ENCODE data around the gene UNC5A.

Gene UNC5A

DNA sequence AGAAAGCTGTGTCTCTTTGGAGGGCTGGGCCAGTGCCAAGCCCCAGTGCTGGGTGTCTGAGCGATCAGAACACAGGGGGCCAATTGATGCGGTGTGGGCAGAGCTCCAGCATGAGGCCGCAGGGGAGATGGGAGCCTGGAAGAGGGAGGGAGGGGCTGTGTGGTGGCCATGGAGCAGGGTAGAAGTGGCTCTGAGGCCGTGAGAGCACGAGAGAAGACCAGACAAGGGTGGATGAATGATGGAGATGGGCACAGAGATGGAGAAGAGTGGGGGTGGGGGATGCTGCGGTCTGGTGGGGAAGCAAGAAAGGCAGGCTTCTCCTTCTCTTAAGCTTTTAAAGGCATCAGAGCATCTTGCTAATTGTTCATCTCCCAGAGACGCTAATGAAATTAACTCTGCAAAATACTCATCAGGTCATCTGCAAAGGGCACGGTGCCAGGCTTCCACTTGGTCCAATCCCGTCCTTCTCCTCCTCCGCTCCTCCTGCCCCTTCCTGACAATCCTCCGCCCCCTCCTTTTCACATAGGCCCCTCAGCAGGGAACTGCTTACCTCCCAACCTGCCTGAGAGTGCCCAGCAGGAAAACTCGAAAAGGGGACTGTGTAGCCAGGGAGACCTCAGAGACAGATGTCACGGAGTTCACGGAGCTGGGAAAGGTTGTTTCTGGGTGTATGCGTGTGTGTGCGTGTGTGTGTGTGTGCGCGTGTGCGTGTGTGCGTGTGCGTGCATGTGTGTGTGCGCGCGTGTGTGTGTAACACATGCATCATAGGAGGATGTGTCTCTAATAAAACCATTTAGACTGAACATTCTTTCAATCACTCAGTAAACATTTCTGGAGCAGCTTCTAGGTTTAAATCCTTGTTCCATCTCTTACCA lies 7.1 kb upstream of the UNC5A start:
- TF ChIP-seq, protein P1, sequence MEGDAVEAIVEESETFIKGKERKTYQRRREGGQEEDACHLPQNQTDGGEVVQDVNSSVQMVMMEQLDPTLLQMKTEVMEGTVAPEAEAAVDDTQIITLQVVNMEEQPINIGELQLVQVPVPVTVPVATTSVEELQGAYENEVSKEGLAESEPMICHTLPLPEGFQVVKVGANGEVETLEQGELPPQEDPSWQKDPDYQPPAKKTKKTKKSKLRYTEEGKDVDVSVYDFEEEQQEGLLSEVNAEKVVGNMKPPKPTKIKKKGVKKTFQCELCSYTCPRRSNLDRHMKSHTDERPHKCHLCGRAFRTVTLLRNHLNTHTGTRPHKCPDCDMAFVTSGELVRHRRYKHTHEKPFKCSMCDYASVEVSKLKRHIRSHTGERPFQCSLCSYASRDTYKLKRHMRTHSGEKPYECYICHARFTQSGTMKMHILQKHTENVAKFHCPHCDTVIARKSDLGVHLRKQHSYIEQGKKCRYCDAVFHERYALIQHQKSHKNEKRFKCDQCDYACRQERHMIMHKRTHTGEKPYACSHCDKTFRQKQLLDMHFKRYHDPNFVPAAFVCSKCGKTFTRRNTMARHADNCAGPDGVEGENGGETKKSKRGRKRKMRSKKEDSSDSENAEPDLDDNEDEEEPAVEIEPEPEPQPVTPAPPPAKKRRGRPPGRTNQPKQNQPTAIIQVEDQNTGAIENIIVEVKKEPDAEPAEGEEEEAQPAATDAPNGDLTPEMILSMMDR (IDR thresholded peaks at IDR 0.05; ENCODE audit: extremely low read depth, missing control alignments), result no peak
- DNase-seq (ENCODE audit: low spot score), result no peak

DNA sequence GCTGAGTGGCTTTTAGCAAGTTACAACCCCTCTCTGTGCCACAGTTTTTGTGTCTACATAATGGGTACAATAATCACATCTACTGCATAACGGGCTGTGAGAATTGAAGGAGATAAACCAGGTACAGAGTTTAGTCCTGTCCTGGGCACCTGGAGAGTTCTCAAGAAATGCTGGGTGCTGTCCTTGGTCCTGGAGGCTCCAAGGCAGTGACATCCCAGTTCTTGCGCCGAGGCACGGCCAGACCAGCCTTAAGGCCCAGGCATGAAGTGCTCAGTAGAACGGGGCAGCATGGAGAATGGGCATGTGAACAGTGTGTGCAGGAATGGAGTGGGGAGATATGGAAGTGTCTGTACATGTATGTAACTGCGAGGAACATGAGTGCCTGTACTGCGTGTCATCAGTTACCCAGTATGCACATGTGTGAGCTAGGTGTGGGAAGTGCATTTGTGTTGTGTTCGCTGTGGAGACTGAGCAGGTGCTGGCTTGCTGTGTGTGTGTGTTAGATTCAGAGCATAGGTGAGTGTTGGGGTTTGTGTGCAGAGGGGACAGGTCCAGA lies 6.3 kb upstream of the UNC5A start:
- DNase-seq (ENCODE audit: low spot score), result no peak
- TF ChIP-seq, protein P1 (IDR thresholded peaks at IDR 0.05; ENCODE audit: extremely low read depth, missing control alignments), result no peak

DNA sequence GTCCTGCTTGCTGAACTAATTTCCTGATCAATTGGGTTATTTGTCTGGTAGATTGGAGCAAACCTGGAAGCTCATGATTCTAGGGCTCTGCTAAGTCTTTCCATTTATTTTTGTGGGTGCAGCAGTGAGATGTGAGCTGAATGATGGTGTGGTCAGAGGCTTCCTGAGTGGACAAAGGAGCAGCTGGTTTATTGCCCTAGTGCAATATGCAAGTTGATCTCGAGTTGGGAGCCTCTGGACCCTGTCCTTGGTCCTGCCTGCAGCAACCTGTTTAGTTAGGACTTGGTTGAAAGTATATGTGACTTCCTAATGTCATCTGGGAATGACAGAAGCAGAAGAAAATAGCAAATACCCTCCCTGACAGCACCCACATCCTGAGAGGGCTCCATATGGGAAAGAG lies 4.2 kb upstream of the UNC5A start:
- no peak for DNase-seq (ENCODE audit: low spot score)
- TF ChIP-seq, protein P1 (IDR thresholded peaks at IDR 0.05; ENCODE audit: extremely low read depth, missing control alignments), result no peak

DNA sequence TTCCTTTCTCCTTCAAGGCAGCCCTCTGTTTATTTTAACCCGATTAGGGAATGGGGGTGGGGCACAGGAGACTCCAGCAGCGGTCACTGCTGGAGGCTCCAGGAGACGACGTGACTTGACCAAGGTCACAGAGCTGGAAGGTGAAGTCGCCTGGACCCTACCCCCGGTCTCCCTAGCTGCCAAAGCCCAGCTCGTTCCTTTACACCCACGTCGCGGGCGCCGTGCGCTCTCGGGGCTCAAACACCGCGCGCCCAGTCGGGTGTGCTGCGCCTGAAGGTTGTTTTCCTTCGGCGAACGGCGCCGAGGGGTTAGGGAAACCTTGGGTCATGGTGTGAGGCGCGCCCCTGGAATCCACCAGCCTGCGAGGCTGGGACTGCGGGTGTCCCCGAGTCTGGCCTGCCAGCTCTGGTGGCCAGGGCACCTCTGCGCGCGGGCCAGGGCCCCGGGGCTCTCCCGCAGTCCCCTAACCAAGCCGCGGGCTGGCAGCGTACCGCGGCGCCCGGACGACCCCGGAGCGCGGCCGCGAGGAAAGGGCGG lies 747 bp upstream of the UNC5A start:
- TF ChIP-seq, protein P1 (IDR thresholded peaks at IDR 0.05; ENCODE audit: extremely low read depth, missing control alignments), result no peak
- DNase-seq (ENCODE audit: low spot score), result no peak

DNA sequence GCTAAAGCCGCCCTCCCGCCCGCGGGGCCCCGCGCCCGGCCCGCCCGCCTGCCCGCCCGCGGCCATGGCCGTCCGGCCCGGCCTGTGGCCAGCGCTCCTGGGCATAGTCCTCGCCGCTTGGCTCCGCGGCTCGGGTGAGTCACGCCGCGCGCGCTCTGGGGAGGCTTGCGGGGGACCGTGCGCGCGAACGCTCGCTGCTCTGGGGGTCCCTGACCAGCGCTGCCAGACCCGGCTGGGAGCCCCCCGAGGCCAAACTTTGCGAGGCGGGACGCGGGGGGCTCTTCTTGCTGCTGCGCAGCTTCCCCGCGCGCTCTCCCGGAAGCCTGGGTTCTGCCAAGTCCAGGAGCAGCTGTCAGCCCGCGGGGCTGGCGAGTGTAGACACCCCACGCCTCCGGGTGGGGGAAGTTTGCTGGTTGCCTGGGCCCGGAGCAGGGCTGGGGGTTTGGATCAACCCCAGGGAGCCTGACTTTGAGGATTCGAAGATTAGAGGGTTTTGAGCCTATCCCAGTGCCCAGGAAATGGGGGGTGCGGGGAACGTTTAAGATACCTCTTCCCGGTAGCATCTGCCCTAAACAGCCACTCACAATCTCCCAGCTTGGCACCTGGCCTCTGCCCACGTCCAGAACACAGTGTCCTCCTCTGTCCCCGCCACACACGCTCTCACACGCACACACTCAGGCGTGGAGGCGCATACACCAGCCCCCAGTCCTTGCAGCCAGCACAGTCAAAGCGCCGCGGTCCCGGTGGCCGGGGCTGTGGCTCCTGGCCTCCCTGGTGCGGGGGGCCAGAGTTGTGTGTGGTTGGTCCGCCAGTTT lies 535 bp downstream of the UNC5A start:
- TF ChIP-seq, protein P1 (IDR thresholded peaks at IDR 0.05; ENCODE audit: extremely low read depth, missing control alignments), result no peak
- no peak for DNase-seq (ENCODE audit: low spot score)

DNA sequence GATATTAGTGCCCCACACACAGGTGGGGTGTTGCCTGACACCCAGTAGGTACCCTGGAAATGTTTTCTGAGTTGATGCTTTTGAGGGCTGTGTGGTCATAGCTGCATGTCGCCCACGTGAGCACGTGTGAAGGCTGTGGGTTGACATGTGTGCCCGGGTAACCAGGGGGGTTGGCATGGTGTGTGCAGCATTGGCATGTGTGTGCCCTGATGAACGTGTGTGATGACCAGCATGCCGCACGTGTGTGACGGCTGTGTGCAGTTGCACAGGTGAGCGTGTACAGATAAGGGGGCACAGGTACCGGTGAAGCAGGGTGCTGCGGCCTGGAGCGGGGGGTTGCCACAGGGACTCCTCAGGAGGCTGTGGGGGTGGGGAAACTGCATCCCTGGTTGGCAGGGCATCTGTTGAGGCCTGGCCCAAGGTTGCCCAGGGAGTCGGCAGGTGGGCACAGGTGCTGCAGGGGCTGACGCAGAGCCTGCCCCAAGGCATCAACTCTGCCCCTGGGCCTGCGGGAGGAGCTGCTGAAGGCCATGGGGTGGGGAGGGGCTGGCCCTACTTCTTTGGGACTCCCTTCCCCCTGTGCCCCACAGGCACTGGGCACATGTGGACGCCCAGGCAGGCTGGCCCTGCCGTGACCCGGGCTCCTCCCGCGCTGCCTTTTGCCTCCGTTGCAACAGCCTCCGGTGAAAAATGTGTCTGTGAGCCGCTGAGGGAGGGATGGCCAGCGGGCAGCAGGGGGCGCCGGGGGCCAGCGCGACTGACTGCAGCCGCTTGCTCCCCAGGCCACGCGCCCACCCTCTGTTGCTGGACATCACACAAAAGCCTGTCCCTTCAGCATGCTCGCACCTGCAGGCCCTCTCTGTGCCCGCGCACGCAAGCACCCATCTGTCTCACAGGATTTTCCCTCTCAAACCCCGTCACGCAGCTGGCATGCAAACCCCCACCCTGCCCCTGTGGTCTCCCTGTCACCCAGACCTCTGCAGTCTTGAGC lies 2.2 kb downstream of the UNC5A start:
- TF ChIP-seq, protein P1 (IDR thresholded peaks at IDR 0.05; ENCODE audit: extremely low read depth, missing control alignments), result peak; percentile 42
- DNase-seq (ENCODE audit: low spot score), result peak; percentile 74
